ENCODE data around the gene TP73.

Gene TP73

DNA sequence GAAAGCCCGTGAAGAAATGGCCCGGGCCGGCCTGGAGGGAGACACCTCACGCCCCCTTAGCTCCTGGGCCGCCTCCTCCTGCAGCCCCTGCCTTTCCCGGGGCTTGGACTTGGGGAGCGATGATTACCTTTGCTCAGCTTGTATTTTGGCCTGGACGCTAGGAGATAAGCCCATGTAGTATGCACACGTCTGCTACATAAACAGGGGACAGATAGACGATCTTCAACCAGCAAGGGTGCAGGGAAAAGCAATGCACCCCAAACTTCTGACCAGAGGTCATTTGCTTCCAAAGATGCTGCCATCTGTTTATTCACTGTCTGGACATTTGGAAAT, 936 bp downstream of the TP73 start:
- DNase-seq (ENCODE audit: low spot score): no peak

DNA sequence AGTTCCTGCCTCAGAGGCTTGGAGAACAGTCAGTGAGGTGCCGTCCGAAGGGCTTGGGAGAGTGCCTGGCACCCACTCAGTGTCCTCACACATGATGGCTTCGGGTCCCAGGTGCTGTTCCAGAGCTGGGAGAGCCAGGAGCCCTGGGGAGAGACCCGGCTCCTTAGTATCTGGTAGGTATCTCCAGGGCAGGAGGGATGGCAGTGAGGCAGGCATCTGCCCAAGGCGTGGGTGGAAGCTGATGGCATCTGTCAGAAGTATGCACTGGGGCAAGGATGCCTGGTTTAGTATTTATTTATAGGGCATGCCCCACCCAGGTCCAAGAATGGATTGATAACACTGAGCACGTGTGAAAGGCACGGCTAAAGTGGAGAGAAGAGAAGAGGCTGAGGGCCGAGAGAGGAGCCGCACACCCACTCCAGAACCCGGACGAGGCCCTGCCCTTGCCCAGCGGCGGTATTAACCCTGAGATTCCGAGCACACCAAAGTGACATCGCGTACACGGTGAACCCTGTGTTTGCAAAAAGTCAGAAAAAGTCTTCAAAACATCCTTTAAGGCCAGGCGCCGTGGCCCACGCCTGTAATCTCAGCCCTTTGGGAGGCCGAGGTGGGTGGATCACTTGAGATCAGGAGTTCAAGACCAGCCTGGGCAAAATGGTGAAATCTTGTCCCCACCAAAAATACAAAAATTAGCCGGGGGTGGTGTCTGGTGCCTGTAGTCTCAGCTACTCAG, 2.4 kb downstream of the TP73 start:
- DNase-seq (ENCODE audit: low spot score): no peak

DNA sequence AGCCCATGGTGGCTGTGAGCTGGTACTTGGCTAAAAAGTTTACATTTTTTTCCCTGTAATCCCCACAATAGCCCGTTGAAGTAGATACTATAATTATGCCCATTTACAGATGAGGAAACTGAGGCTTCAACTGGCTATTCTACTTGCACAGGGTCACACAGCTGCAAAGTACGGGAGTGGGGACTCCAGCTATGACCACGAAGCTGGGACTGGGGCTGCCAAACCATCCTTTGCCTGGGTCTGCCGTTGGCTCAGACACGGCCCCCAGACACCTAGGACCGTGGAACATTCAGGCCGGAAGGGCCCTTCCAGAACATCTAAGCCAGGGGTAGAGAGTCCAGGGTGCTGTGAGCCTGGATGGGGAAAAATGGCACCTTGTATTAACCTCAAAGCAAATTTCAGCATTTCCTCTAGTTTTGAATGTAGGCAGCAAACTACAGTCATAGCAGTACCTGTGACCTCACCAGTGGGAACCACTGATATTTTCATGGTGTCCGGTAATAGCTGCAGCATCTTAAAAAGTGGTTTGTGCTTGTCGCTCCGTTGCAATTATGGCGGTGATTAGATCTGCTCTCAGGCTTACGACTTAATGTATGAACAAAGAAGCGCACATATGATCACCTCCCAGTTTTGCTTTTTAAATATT, 4.3 kb downstream of the TP73 start:
- no peak for DNase-seq (ENCODE audit: low spot score)

DNA sequence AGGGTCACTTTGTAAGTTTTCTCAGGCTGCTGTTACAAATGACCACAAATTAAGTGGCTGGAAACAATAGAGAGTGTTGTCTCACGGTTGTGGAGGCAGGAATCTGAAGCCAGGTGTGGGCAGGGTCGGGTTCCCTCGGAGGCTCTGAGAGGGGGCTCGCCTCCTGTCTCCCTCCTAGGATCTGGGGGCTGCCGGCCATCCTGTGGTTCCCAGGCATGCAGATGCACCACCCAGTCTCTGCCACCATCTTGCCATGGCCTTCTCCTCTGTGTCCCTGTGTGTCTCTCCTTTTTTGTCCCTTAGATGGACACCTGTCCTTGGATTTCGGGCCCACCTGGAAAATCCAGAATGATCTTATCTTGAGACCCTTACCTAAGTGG, 4.8 kb downstream of the TP73 start:
- no peak for DNase-seq (ENCODE audit: low spot score)

DNA sequence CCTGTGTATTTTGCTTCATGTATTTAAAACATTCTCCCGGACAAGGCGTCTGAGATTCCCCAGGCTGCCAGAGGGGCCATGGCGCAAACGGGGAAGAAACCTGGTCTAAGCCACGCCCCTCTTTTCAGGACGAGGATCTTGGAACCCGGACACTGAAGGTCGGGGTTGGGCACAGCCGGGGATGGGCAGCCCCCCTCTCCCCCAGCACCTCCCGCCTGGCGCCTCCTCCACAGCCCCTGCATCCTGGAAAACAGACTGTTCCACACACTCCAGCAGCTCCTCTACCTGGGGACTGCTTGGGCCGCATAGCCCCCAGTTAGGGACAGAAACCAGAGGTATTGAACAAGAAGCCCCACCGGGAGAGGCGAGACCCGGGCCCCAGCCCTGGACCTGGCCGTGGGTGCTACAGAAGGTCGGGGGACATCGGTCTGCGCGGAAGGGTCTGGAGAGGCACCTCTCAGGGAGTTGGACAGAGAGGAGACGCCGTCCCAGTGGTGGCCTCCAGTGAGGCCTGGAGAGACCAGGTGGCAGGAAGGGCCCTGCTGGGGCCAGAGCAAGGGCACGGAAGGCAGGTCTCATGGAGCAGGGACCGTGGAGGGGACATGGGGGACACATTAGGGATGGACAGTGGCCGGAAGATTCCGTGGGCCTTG, 5.4 kb downstream of the TP73 start:
- DNase-seq (ENCODE audit: low spot score): no peak

DNA sequence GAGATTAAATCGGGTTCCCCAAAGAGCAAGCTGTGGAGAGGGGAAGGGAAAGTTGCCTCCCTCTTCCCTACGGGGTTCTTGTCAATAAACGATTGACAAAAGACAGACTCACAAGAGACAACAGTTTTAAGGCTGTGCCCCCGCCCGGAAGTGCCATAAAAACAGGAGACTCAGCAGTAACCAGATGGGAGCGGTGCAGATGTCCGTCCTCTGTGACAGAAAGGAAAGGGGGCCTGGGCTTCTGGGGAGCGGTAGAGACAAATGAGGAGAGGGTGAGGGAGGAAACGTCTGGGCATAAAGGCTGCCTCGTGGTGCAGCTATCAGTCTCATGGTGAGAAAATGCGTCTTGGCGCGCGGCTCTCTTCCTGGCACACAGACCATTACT, 5.9 kb downstream of the TP73 start:
- DNase-seq (ENCODE audit: low spot score): no peak

DNA sequence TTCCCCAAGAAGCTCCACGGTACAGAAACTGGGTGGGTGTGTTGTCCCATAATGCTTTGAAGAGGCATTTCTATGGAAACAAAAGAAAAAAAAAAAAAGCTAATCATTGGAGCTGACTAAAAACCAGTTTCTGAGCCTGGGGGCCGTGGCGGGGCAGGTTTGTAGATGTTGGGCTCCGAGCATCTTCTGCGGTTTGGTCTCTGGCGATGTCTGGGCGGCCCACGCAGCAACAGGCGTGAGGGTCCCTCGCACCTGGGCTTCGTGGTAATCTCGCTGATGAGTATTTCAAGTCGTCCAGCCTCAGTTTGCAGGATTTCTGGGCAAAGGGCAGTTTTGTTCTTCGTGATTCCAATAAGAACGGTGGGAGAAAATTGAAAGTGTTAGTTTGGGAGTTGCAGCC, 6.8 kb downstream of the TP73 start:
- no peak for DNase-seq (ENCODE audit: low spot score)

DNA sequence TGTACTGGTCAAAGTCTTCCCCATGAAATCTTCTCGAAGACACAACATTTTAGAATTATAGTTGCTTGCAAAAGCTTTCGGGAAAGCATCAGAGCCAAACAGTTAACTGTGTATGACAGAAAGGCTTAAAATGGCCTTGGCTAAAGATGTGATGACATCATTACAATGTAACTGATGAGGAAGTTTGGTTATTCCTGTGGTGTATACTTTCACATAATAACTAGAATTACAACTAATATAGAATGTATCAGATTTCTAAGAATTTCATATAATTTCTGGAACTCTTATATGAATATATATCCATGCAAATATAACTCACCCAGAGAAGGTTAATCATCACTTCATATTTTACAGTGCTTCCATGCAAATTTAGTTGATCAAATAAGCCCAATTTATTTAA, 8.4 kb downstream of the TP73 start:
- peak; percentile 34 for DNase-seq (ENCODE audit: low spot score)

DNA sequence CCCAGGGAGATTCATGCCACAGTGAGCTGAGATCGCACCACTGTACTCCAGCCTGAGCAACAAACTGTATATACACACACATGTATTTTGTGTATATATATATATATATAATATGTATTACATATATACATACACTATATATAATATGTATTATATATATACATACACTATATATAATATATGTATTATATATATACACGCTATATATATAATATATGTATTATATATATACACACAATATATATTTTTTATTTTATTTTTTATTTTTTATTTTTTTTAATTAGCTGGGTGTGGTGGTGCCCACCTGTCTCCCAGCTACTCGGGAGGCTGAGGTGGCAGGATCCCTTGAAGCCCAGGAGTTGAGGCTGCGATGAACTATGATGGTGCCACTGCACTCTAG, 9.3 kb downstream of the TP73 start:
- DNase-seq (ENCODE audit: low spot score): no peak

DNA sequence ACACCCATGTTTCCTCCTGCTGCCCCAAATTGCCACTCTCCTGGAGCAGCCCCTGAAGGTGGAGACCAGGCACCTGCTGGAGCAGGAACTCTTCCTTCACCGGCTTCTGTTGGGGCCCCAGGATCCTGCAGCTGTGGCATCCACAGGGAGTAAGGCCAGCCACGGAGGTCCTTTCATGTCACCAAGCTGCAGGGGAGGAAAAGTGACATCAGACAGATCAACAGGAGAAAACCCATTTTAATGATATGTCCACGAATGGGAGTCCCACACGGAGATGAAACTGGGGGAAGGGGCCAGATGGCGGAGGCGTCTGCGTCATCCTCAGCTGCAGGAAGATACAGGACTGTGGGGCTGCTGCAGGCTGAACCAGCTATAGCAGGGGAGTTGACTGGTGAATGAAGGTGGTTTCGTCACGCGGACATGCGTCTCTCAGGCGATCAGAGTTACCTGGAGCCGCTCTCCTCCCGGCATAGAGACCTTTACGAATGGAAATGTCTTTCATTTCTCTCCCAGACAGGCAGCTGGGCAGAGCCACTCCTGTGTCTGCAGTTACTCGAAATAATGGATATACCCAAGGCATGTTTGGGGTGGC, 9.9 kb downstream of the TP73 start:
- no peak for DNase-seq (ENCODE audit: low spot score)

DNA sequence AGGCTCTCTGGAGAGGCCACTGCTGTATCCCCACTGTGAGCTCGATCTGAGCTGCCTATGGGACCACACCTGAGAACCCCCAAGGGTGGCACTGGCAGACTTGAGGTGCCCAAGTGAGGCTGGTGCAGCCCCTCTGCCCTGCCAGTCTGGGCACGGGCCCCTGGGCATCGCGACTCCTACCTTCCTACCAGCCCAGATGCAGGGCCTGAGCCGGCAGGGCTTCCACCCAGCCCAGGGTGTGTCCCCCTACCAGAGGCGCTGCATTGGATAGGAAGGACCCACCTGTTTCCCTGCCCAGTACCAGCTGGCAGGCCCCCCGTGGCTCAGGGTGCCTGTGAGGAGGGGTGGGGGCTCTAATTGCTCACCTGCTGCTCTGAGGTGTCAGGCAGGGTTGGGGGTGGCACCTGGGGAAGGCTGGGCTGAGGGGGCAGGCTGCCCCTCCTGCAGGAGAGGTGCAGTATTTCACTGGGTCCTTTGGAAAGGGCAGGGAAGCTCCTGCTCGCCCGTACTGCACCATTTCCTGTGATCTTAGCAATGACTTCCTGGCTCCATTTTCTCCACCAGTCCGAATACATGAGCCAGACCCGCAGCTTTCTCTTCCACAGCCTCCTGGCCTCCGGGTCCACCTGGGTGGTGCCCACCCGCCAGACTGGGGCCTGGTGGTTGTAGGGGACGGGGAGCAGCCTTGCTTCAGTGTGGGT, 11.8 kb downstream of the TP73 start:
- peak; percentile 33 for DNase-seq (ENCODE audit: low spot score)

DNA sequence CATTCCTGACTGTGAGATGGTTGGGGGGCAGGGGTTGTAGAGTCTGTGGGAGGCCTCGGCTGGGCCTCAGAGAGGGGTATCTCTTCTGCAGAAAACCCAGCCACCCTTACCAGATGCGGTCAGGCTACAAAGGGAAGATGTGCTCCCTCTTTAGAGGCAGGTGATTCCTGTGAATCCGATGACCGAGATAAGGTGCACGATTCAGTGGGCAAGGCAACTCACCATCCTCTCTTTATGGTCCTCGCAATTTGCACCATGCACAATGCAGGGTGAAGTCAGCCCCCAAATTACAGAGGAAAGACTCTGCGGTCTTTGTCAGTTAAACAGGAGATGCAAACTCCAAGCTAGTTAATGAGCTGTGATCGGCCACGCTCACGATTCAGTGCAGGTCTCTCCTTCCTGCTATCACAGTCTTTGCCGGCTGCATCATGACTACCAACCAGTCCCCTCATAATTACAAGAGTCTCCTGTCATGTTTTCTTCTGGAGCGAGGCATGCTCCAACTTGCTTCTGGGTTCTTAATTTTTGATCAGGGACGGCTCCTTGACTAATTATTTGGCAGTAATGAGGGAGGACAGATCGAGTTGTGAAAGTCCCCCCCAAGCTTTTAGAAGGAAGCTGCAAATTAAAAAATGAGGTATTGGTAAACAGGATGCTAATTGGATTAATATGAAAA, 12.5 kb downstream of the TP73 start:
- peak; percentile 83 for DNase-seq (ENCODE audit: low spot score)

DNA sequence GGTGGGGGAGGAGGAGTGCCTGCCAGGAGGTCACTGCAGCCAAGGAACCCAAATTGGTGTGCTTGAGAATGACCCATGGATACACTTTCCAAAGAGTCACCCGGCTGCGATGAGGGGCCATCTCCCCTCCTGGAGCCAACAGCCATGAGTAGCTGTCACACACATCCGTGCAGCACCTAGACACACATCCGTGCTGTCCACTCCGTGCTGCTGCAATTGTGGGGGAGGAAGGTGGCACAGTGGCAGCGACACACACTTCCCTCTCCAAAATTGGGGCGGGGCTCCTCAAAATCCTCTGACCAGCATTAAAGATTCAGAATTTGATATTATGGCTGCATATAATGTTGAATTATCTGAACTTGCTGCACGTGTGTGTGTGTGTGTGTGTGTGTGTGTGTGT, 15.8 kb downstream of the TP73 start:
- DNase-seq (ENCODE audit: low spot score): no peak

DNA sequence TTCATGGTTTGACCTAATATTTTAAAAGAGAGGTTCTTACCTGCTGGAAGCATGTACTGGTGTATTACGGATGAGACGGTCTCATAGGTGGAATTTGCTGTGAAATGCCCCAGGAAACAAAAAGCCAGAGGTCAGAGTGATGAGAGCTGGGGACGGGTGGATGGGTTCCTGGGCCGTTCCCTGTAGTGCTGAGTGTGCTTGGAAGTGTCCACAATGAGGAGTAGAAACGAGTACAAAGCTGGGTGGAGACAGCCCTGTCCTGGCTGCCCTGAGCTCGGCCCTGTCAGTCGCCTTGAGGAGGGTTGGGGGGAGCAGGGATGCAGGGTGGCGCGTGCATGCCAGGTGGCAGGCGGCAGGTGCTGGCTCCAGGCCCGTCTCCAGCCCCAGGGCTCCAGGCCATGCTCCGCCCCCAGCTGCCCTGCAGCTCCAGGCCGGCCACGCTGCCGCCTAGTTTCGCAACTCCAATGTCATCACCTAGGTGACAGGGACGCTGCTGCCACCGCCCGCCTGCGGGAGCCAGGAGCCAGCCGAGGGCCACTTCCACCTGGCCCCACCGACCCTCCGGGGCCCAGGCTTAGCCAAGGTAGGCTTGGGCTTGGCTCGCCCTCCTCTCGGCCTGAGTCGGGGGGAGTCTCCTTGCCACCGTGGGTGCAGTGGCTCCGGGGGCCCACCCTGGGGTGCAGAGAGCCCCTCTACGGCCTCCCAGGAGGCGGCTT, 16.4 kb downstream of the TP73 start:
- DNase-seq (ENCODE audit: low spot score): no peak

DNA sequence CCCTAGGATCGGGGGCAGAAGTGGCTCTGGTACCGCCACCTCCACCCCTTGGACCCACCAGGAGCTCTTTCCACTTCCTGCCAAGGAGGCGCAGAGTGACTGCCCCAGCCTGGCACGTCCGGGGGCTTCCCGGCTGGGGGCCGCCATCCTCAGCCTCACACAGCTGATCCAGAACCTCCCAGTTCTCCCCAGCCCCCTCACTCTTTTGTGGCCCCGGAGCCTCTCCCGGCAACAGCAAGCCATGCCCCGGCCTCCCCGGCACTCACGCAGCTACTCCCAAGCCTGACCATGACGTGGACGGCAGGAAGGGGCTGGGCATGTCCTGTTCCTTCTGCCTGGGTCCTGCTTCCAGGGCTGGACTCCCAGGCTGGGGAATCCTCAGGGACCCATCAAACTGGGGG, 17.1 kb downstream of the TP73 start:
- no peak for DNase-seq (ENCODE audit: low spot score)

DNA sequence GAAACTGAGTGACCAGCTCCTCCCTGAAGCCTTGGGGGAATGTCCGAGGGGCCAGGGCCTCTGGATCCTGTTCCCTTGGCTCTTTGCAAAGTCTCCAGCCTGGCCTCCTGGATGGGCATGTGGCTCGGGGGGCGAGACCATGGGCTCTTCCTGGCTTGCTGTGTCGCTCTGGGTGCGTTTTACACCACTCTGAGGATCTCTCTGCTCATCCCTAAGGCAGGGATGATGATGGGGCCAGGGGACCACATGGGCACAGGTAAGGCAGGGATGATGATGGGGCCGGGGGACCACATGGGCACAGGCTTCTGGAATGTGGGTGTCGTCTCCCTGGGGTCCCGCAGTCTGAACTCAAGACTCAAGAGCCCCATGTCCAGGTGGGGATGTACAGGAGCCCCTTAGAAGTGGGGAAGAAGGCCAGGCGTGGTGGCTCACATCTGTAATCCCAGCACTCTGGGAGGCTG, 17.7 kb downstream of the TP73 start:
- no peak for DNase-seq (ENCODE audit: low spot score)

DNA sequence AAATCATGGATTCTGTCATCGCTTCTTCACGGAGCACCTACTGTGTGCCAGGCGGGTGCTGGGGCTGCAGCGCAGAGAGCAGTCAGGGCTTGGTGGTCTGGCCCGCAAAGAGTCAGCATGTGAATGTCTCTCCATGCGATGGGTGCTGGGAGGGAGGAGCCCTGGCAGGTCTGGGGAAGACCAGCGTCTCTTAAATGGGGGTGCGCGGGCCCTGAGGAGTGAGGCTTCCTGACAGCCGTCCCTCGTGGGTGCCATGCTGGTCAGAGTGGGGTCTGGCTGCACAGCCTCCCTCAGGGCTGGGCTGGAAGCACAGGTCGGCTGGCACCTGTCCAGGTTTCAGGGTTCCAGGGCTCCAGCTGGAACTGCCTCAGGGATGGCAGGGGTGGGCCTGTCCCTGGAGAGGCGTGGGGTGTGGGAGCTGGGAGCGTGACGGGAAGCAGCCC, 18.5 kb downstream of the TP73 start:
- DNase-seq (ENCODE audit: low spot score): no peak

DNA sequence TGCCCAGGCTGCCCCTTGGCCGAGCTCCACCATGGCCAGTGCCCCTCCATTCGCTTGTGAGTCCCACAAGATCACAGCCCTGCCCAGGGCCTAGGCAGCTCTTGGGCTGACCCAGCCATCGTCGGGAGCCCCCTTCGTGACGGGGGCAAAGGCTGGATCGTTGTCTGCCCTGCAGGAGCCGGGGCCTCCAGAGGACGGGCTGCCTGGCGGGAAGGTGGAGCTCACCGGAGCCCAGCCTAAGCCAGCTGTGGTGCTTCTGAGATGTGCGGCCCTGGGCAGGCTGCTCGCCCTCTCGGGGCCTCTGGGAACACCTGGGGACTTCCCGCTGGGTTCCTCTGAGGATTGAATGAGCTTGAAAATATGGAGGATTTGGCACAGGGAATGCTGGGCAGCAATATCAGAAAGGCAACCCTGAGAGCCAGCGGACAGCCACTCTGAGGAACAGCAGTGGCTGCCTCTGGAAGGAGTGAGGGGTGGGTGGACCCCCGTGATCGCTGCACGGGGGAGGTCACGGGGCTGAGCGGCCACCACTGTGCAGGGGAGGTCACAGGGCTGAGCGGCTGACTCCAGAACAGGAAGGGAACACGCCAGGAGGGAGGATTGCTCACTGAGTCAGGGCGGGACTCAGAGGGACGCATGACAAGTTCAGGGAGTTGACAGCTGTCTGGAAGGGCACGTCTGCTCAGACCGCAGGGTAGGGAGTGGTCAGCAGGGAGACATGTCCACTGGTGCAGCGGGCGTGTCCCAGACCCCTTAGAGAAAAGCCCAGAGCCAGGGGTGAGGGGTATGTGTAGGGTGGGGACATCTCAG, 19.3 kb downstream of the TP73 start:
- DNase-seq (ENCODE audit: low spot score): no peak

DNA sequence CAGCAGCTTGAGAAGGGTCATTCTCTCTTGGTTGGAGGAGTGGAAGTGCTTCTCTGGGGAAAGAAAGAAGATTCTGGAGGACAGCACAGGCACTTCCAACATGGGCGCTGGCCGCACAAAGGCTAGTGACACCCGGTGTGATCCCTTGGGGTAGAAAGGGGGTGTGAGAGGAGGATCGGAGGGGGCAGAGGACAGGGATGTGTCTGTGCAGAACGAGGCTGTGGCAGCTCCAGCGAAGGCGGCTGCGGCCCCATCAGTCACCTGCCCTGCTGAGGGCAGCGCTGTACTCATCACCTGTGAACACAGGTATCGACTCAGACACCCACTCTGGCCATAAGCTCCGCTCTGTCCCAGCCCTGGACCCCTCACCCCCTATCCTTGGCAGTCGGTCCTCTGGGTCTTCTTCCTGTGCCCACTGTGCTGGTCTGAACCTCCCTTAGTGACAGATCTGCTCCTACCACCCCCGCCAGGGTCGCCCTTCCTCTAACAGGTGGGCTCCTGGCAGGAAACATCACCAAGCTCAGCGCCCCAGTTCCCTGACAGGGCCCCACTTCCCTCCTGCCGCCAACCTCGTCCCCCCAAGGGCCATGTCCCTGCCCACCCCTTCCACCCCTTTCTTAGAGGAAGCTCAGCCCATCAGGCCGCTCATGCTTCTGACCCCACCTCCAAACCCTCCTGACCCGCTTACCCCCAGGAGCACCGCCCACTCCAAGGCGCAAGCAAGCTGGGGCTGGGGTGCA, 20.1 kb downstream of the TP73 start:
- DNase-seq (ENCODE audit: low spot score): no peak

DNA sequence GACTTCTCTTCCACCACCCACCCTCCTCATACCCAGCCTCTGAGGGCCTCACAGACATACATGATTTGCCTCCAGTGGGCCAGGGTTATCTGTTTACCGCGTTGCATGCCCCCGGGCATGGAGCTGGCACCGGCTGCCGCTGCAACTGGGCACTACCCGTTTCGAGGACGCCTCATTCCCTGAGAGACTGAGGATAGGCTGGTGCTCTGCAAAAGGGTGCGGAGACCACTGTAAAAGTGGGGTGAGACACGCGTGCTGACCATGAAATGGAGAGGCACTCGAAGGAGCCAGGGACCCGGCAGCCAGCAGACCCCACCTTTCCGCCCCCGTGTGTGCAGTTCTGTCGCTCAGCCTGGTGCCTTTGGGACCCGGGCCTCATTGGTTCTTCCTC, 20.6 kb downstream of the TP73 start:
- no peak for DNase-seq (ENCODE audit: low spot score)
